H1 (cell line): ENCODE measurements around the gene RASGEF1B. TPM values are rescaled to one million over a fixed set of nuclear protein-coding genes. Genes with fewer than 3 reads are reported as not detected.

Experiments
- CTCF ChIA-PET: fragments of 300-600 bp; sonication (Branson Sonifier 250); formaldehyde crosslinking; loops from one replicate; lab custom pipeline; 2021; ENCODE audit not compliant: partially characterized antibody; lab: Charles Lee
- POLR2A ChIA-PET: fragments of 300-600 bp; sonication (Branson Sonifier 250); formaldehyde crosslinking; loops from one replicate; lab custom pipeline; 2021; ENCODE audit warnings: inconsistent platforms; ENCODE audit not compliant: partially characterized antibody; lab: Charles Lee
- DNase-seq, 2 experiments: peaks; one replicate each; pipeline versions ENCODE4 v3.0.0 to v3.0.0-alpha.2; 2010 to 2022; ENCODE audit warnings: low spot score in 2 of 2, low read depth in 1 of 2, mixed read lengths in 1 of 2
- FAIRE-seq: peaks from 2 replicates; lab custom pipeline; 2011; peaks lifted over from hg19 to GRCh38; lab: Jason Lieb, UNC
- H2AFZ ChIP-seq: 2 replicates; pipeline ENCODE4 v1.8.1; 2012; ENCODE audit warnings: low read length, inconsistent platforms
- H2AK5ac ChIP-seq: 2 replicates; pipeline ENCODE4 v1.6.1; 2013; ENCODE audit warnings: low read depth, low read length
- H2BK120ac ChIP-seq: replicated peaks from 2 replicates; pipeline ENCODE3; 2013; ENCODE audit warnings: low read depth, low read length, inconsistent platforms
- H2BK12ac ChIP-seq: 2 replicates; pipeline ENCODE4 v1.6.1; 2013; ENCODE audit warnings: low read depth, low read length
- H2BK15ac ChIP-seq: 2 replicates; pipeline ENCODE4 v1.6.1; 2013; ENCODE audit warnings: low read length
- H2BK20ac ChIP-seq: 2 replicates; pipeline ENCODE4 v1.6.1; 2013; ENCODE audit warnings: low read length
- H2BK5ac ChIP-seq: 2 replicates; pipeline ENCODE4 v1.6.1; 2013; ENCODE audit warnings: low read depth, low read length
- H3K14ac ChIP-seq: 2 replicates; pipeline ENCODE4 v1.6.1; 2013; ENCODE audit warnings: inconsistent platforms; ENCODE audit not compliant: insufficient read length
- H3K18ac ChIP-seq: 2 replicates; pipeline ENCODE4 v1.6.1; 2013; ENCODE audit warnings: low read length; ENCODE audit errors: extremely low read depth
- H3K23ac ChIP-seq: 2 replicates; pipeline ENCODE4 v1.6.1; 2013; ENCODE audit warnings: inconsistent platforms; ENCODE audit not compliant: insufficient read length
- H3K23me2 ChIP-seq: 2 replicates; pipeline ENCODE4 v1.6.1; 2013; ENCODE audit warnings: low read depth, low read length
- H3K27ac ChIP-seq: 2 replicates; pipeline ENCODE4 v1.6.1; 2011; ENCODE audit warnings: low read depth, low read length, inconsistent platforms
- H3K27me3 ChIP-seq, 4 experiments: replicated peaks in 1 of 4; 1 replicate in 1 of 4; 2 replicates in 3 of 4; pipeline versions ENCODE4 v1.6.1 to v1.8.1; 2011 to 2013; ENCODE audit warnings: low read length in 3 of 4, mild to moderate bottlenecking in 3 of 4, inconsistent platforms in 2 of 4, mixed read lengths in 2 of 4, moderate library complexity in 1 of 4; ENCODE audit not compliant: control insufficient read depth in 3 of 4, insufficient read depth in 3 of 4; ENCODE audit errors: extremely low read depth in 1 of 4
- H3K36me3 ChIP-seq, 4 experiments: 2 replicates each; pipeline versions ENCODE4 v1.6.1 to v1.8.1; 2011 to 2013; ENCODE audit warnings: mild to moderate bottlenecking in 4 of 4, low read length in 3 of 4, moderate library complexity in 2 of 4, control low read depth in 1 of 4, inconsistent platforms in 1 of 4; ENCODE audit not compliant: insufficient read depth in 4 of 4, control insufficient read depth in 2 of 4
- H3K4ac ChIP-seq: replicated peaks from 2 replicates; pipeline ENCODE3; 2013; ENCODE audit warnings: low read length, low read depth, mixed read lengths, inconsistent platforms; ENCODE audit not compliant: insufficient read length
- H3K4me1 ChIP-seq, 4 experiments: replicated peaks in 1 of 4; 1 replicate in 1 of 4; 2 replicates in 3 of 4; pipeline versions ENCODE4 v1.6.1 to v1.8.1; 2011 to 2013; ENCODE audit warnings: low read length in 3 of 4, inconsistent platforms in 2 of 4, mixed read lengths in 1 of 4; ENCODE audit not compliant: insufficient read depth in 4 of 4, control insufficient read depth in 3 of 4
- H3K4me2 ChIP-seq, 2 experiments: 2 replicates each; pipeline versions ENCODE4 v1.6.1 to v1.8.1; 2011 to 2013; ENCODE audit warnings: low read depth in 2 of 2, low read length in 2 of 2, control low read depth in 1 of 2, inconsistent platforms in 1 of 2, mild to moderate bottlenecking in 1 of 2; ENCODE audit not compliant: insufficient read depth in 1 of 2
- H3K4me3 ChIP-seq, 4 experiments: fragments of 200-600, 300-600 bp in 1 of 4; sonication (generic), shearing (Covaris generic), sonication (Bioruptor Twin) in 1 of 4; 2 replicates each; pipeline versions ENCODE4 v1.5.1 to v1.8.1; 2011 to 2016; ENCODE audit warnings: low read length in 4 of 4, low read depth in 3 of 4, control low read depth in 2 of 4, inconsistent platforms in 2 of 4, mild to moderate bottlenecking in 2 of 4, mixed read lengths in 1 of 4, moderate library complexity in 1 of 4; ENCODE audit not compliant: insufficient read depth in 2 of 4; ENCODE audit errors: extremely low read depth in 1 of 4
- H3K56ac ChIP-seq: replicated peaks from 2 replicates; pipeline ENCODE3; 2013; ENCODE audit warnings: low read depth, mild to moderate bottlenecking, mixed read lengths, low read length, inconsistent platforms; ENCODE audit not compliant: insufficient read length
- H3K79me1 ChIP-seq: 2 replicates; pipeline ENCODE4 v1.6.1; 2013; ENCODE audit warnings: low read depth, low read length, control low read depth
- H3K79me2 ChIP-seq, 2 experiments: 2 replicates each; pipeline versions ENCODE4 v1.6.1 to v1.8.1; 2012 to 2013; ENCODE audit warnings: low read length in 2 of 2, mild to moderate bottlenecking in 2 of 2, inconsistent platforms in 1 of 2; ENCODE audit not compliant: insufficient read depth in 2 of 2, control insufficient read depth in 1 of 2
- H3K9ac ChIP-seq, 4 experiments: replicated peaks in 1 of 4; 1 replicate in 1 of 4; 2 replicates in 3 of 4; pipeline versions ENCODE4 v1.6.1 to v1.8.1; 2011 to 2013; ENCODE audit warnings: low read depth in 3 of 4, low read length in 3 of 4, control low read depth in 2 of 4, mild to moderate bottlenecking in 2 of 4, moderate library complexity in 2 of 4, inconsistent platforms in 1 of 4; ENCODE audit errors: extremely low read depth in 1 of 4
- H3K9me3 ChIP-seq, 2 experiments: 2 replicates each; pipeline versions ENCODE4 v1.6.1 to v1.8.1; 2012 to 2013; ENCODE audit warnings: mild to moderate bottlenecking in 2 of 2, moderate library complexity in 2 of 2, control low read depth in 1 of 2, inconsistent platforms in 1 of 2, low read depth in 1 of 2, low read length in 1 of 2, mixed read lengths in 1 of 2; ENCODE audit not compliant: insufficient read depth in 2 of 2
- H4K20me1 ChIP-seq, 2 experiments: replicated peaks in 1 of 2; 2 replicates each; pipeline versions ENCODE3 to v1.8.1; 2011 to 2013; ENCODE audit warnings: inconsistent platforms in 2 of 2, low read length in 2 of 2, mild to moderate bottlenecking in 1 of 2; ENCODE audit not compliant: insufficient read depth in 2 of 2, control insufficient read depth in 1 of 2
- H4K5ac ChIP-seq: 2 replicates; pipeline ENCODE4 v1.6.1; 2013; ENCODE audit warnings: low read length, low read depth, mixed read lengths, inconsistent platforms; ENCODE audit not compliant: insufficient read length
- H4K8ac ChIP-seq: 2 replicates; pipeline ENCODE4 v1.8.0; 2013; ENCODE audit warnings: mild to moderate bottlenecking, moderate library complexity, low read length, inconsistent platforms; ENCODE audit not compliant: insufficient read depth; ENCODE audit errors: extremely low read depth
- H4K91ac ChIP-seq: replicated peaks from 2 replicates; pipeline ENCODE3; 2013; ENCODE audit warnings: low read length, mixed read lengths, inconsistent platforms; ENCODE audit not compliant: insufficient read length
- CBX8 ChIP-seq: fragments of 300-800, 300-1000 bp; sonication (generic); IDR thresholded peaks from 2 replicates; pipeline ENCODE4 v1.7.1; 2016; ENCODE audit warnings: low read depth, low read length, borderline replicate concordance
- KDM5A ChIP-seq: fragments of 200-600 bp; IDR thresholded peaks from 2 replicates; pipeline ENCODE4 v1.7.1; 2012; ENCODE audit warnings: mild to moderate bottlenecking, low read length, inconsistent platforms, mixed read lengths
- NANOG ChIP-seq: IDR thresholded peaks from 2 replicates; pipeline ENCODE4 v1.6.1; 2011; ENCODE audit warnings: low read length, low read depth, mild to moderate bottlenecking, inconsistent platforms; ENCODE audit not compliant: insufficient read depth, poor library complexity, severe bottlenecking
- SP2 ChIP-seq: IDR thresholded peaks from 2 replicates; pipeline ENCODE4 v1.6.1; 2012; ENCODE audit warnings: mild to moderate bottlenecking, low read length, inconsistent platforms
- TBP ChIP-seq: IDR thresholded peaks from 2 replicates; pipeline ENCODE4 v1.6.1; 2011; ENCODE audit warnings: low read depth, low read length, improper control_type of control experiment
- USF2 ChIP-seq: IDR thresholded peaks from 2 replicates; pipeline ENCODE4 v1.6.1; 2011; ENCODE audit warnings: low read length, improper control_type of control experiment
- WGBS, 2 experiments: shearing (Covaris generic) in 1 of 2; methylation state at CpG; one replicate each; pipeline versions ENCODE4 v1.1.6 to v1.1.7; 2013 to 2015; ENCODE audit warnings: low lambda C conversion rate in 2 of 2, mixed read lengths in 2 of 2, inconsistent platforms in 1 of 2, low coverage in 1 of 2, missing lambda C conversion rate in 1 of 2; ENCODE audit not compliant: insufficient replicate concordance in 2 of 2, insufficient coverage in 1 of 2, insufficient read length in 1 of 2; ENCODE audit errors: extremely low coverage in 1 of 2, missing lambda C conversion rate in 1 of 2; 5-methylcytosine and 5-hydroxymethylcytosine counted together
- polyA plus RNA-seq, 7 experiments: library from polyadenylated mRNA; depleted of rRNA in 3 of 7; stranded (reverse) in 5 of 7; unstranded in 2 of 7; fragments of >200 nt in 5 of 7; fragments of 200-250 nt in 2 of 7; gene quantifications; 1 replicate in 5 of 7; 2 replicates in 1 of 7; 4 replicates in 1 of 7; pipeline versions ENCODE4 v1.2.1 to v1.2.3, GENCODE V29; 2011 to 2013; ENCODE audit warnings: missing spikeins in 2 of 7, mixed read lengths in 2 of 7
- total RNA-seq: library from RNA; stranded (reverse); fragmentation: NEBNext Ultra II Directional; extraction: Animal tissue kit (Norgen Biotek cat#: 25700); gene quantifications from 2 replicates; pipeline ENCODE4 v1.2.1, GENCODE V29; 2021

The RASGEF1B gene
- total and polyA plus RNA-seq, 2 of the 8 experiments (the other 6 are each of a cell fraction or from before 2014, with no cell fraction given): 1.6 to 4.7 TPM

- FAIRE-seq (no peak), DNase-seq (no peak)
- no peak overlapping the region for H2BK15ac ChIP-seq
- 84% methylated on average over 2 of the region's 2 CpGs; no CpG with 5 or more reads in 1 of the 2 experiments for WGBS, 2 experiments
- H3K79me2 ChIP-seq: no peaks in the 10 kb centered on the region
- no peak overlapping the region for H4K8ac ChIP-seq
- no peak overlapping the region for H3K27ac ChIP-seq
- no peaks in the 10 kb centered on the region for H4K20me1 ChIP-seq
- H2BK12ac ChIP-seq: no peak overlapping the region
- H3K36me3 ChIP-seq: no peaks in the 10 kb centered on the region
- H3K9ac ChIP-seq: no peak overlapping the region
- H4K91ac ChIP-seq: no peak overlapping the region
- no peaks in the 10 kb centered on the region for H3K9me3 ChIP-seq
- no peaks in the 10 kb centered on the region for H3K27me3 ChIP-seq
- H3K23me2 ChIP-seq: no peaks in the 10 kb centered on the region
- no peak overlapping the region for H3K4me3 ChIP-seq
- no peak overlapping the region for H3K4ac ChIP-seq
- H3K79me1 ChIP-seq: no peaks in the 10 kb centered on the region
- H3K4me2 ChIP-seq: no peak overlapping the region
- H2BK20ac ChIP-seq: no peak overlapping the region
- no peak overlapping the region for H3K18ac ChIP-seq
- POLR2A ChIA-PET: no interaction called here
- no peak overlapping the region for H2AK5ac ChIP-seq
- H2BK5ac ChIP-seq: no peak overlapping the region
- no peak overlapping the region for H2BK120ac ChIP-seq
- H3K14ac ChIP-seq: no peak overlapping the region
- peaks cover 0 to 6% (median 2%) of the 10 kb centered on the region in 4 experiments; a peak in 1 of 7 replicates for H3K4me1 ChIP-seq
- CTCF ChIA-PET: interaction anchor here (1.0 to 1.1 kb wide), 2 partner anchors 17 to 281 kb away, joined by 3 to 4 read pairs; no protein-coding TSS in a partner anchor
- H2AFZ ChIP-seq: no peak overlapping the region
- no peak overlapping the region for H3K23ac ChIP-seq
- H4K5ac ChIP-seq: no peak overlapping the region
- no peak overlapping the region for H3K56ac ChIP-seq
- TF ChIP-seq USF2 (no peak), NANOG (no peak), TBP (no peak), SP2 (no peak), CBX8 (no peak), KDM5A (no peak)
These were observed 16.8 kb downstream of the RASGEF1B start for GRCh38 chr4:81454948-81455347.
